ENCODE data around the gene FEM1C. TPM values are rescaled to one million over a fixed set of nuclear protein-coding genes. Genes with fewer than 3 reads are reported as not detected.
A peak's percentile ranks its signal among the peaks of the same experiment; 100 is the strongest.

FEM1C gene
- total RNA-seq, 2 donors from 2014 or later: 4.9 to 11.9 TPM

- H3K36me3 ChIP-seq (replicated peaks in 1 of 2; ENCODE audit: insufficient read depth in 1 of 2, low read depth in 2 of 2): no peaks in the 10 kb centered on the region
- 97 to 100% methylated on average over 9 of the region's 9 CpGs for WGBS, 2 donors
- DNase-seq (no peak), ATAC-seq (no peak)
- H3K4me3 ChIP-seq: no peak overlapping the region
- no peak for TF ChIP-seq CTCF (IDR thresholded peaks at IDR 0.05)
- no peaks in the 10 kb centered on the region for H3K27me3 ChIP-seq
- intact Hi-C loops (cut with DNase I): no loop called here
- H3K9me3 ChIP-seq: no peaks in the 10 kb centered on the region
- H3K27ac ChIP-seq: peak overlapping the region in 3 of 4 donors; percentile 99 to 100 (median 100)
- H3K4me1 ChIP-seq: peaks cover 14% of the 10 kb centered on the region
Measured at GRCh38 chr5:115545351-115545882, 842 bp upstream of the FEM1C start.

- TF ChIP-seq CTCF (IDR thresholded peaks at IDR 0.05) (no peak), POLR2A (IDR thresholded peaks at IDR 0.05) (no peak)
- Histone ChIP-seq H3K36me3 (replicated peaks in 1 of 2; ENCODE audit: insufficient read depth in 1 of 2, low read depth in 2 of 2) (no peaks in the 10 kb centered on the region), H3K4me1 (peaks cover 28% of the 10 kb centered on the region), H3K9me3 (no peaks in the 10 kb centered on the region), H3K27ac (peak overlapping the region; percentile 96 to 100 (median 100)), H3K27me3 (no peaks in the 10 kb centered on the region), H3K4me3 (peak overlapping the region; percentile 53 to 79)
- ATAC-seq: peak; percentile 38
- 0 to 1% methylated on average over 20 of the region's 20 CpGs for WGBS, 2 donors
- intact Hi-C loops (cut with DNase I): no loop called here
- peak in 2 of 4 donors; percentile 57 for DNase-seq
Measured at GRCh38 chr5:115544043-115544435, 536 bp downstream of the FEM1C start.

- no peaks in the 10 kb centered on the region for H3K9me3 ChIP-seq
- peaks cover 33% of the 10 kb centered on the region for H3K4me1 ChIP-seq
- H3K27me3 ChIP-seq: no peaks in the 10 kb centered on the region
- peak overlapping the region; percentile 53 to 79 for H3K4me3 ChIP-seq
- H3K36me3 ChIP-seq (replicated peaks in 1 of 2; ENCODE audit: insufficient read depth in 1 of 2, low read depth in 2 of 2): no peaks in the 10 kb centered on the region
- DNase-seq: peak in 3 of 4 donors; percentile 37 to 66 (median 53)
- peak; percentile 15 for ATAC-seq
- 1 to 5% methylated on average over 15 of the region's 15 CpGs for WGBS, 2 donors
- intact Hi-C loops (cut with DNase I): no loop called here
- TF ChIP-seq CTCF (IDR thresholded peaks at IDR 0.05) (no peak), POLR2A (IDR thresholded peaks at IDR 0.05) (no peak)
- H3K27ac ChIP-seq: peak overlapping the region; percentile 96 to 100 (median 100)
Measured at GRCh38 chr5:115543365-115544042, 1.1 kb downstream of the FEM1C start.

- no peak for ATAC-seq
Measured at GRCh38 chr5:115542651-115543364, 1.8 kb downstream of the FEM1C start.

More at GRCh38 chr5:115542651-115543364, 1.8 kb downstream of the FEM1C start:
- Histone ChIP-seq H3K27me3 (no peaks in the 10 kb centered on the region), H3K4me1 (peaks cover 39% of the 10 kb centered on the region), H3K4me3 (peak overlapping the region; percentile 53 to 79), H3K9me3 (no peaks in the 10 kb centered on the region), H3K36me3 (replicated peaks in 1 of 2; ENCODE audit: insufficient read depth in 1 of 2, low read depth in 2 of 2) (no peaks in the 10 kb centered on the region), H3K27ac (peak overlapping the region; percentile 96 to 100 (median 100))
- DNase-seq: peak in 1 of 4 donors; percentile 23
- TF ChIP-seq POLR2A (IDR thresholded peaks at IDR 0.05) (no peak), CTCF (IDR thresholded peaks at IDR 0.05) (no peak)
- intact Hi-C loops (cut with DNase I): no loop called here
- 27 to 39% methylated on average over 10 of the region's 10 CpGs for WGBS, 2 donors
